ENCODE measurements around the gene MCF2L2. TPM values are rescaled to one million over a fixed set of nuclear protein-coding genes. Genes with fewer than 3 reads are reported as not detected.
"Not testable (repeated sequence)": the region's sequence is repeated elsewhere in the genome, so short reads cannot be mapped to it uniquely, and the experiment has no call there.

The MCF2L2 gene
- total RNA-seq, 1 experiment from 2014 or later: 3.9 TPM

DNA sequence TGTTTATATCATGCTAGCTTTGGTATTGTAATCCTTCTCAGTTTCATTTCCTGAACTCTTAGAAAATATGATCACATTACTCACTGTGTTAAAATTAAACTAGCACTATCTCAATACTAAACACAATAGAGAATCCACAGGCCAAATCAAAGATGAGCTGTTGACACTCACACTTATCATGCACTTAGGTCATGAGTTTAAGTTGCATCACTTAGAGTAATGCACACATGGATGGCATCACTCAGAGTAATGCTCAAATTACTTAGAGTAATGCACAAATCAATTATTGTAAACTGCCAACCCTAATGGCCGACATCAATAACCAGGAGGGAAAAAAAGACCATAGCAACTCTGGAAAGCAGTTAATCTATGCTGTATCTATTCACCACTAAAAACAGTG, 40.0 kb upstream of the MCF2L2 start:
- DNase-seq: no peak
- intact Hi-C loops (cut with micrococcal nuclease; ENCODE audit: unreplicated experiment): loop anchor here (5.0 kb wide), 1 partner anchor 169 kb away; the partner anchor contains the start of gene KLHL24
- Mint-ChIP-seq H3K4me1 (ENCODE audit: low read depth, unreplicated experiment) (peaks cover 14% of the 10 kb centered on the region), H3K36me3 (ENCODE audit: insufficient read depth, unreplicated experiment) (peaks cover 6% of the 10 kb centered on the region), H3K4me3 (ENCODE audit: unreplicated experiment) (no peak overlapping the region), H3K27ac (ENCODE audit: unreplicated experiment) (no peak overlapping the region), H3K27me3 (ENCODE audit: insufficient read depth, unreplicated experiment) (no peaks in the 10 kb centered on the region), H3K9me3 (ENCODE audit: unreplicated experiment) (peaks cover 10% of the 10 kb centered on the region)
- no TSS peak for BruUV-seq (replicated peaks)
- CTCF ChIA-PET: no interaction called here
- TF ChIP-seq, protein P1, sequence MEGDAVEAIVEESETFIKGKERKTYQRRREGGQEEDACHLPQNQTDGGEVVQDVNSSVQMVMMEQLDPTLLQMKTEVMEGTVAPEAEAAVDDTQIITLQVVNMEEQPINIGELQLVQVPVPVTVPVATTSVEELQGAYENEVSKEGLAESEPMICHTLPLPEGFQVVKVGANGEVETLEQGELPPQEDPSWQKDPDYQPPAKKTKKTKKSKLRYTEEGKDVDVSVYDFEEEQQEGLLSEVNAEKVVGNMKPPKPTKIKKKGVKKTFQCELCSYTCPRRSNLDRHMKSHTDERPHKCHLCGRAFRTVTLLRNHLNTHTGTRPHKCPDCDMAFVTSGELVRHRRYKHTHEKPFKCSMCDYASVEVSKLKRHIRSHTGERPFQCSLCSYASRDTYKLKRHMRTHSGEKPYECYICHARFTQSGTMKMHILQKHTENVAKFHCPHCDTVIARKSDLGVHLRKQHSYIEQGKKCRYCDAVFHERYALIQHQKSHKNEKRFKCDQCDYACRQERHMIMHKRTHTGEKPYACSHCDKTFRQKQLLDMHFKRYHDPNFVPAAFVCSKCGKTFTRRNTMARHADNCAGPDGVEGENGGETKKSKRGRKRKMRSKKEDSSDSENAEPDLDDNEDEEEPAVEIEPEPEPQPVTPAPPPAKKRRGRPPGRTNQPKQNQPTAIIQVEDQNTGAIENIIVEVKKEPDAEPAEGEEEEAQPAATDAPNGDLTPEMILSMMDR (IDR thresholded peaks at IDR 0.05; ENCODE audit: insufficient read depth in 1 of 2, low read depth in 1 of 2, low read length in 1 of 2, severe bottlenecking in 1 of 2, unreplicated experiment in 1 of 2): no peak
- Histone ChIP-seq H3K9me3 (no peaks in the 10 kb centered on the region), H3K27me3 (replicated peaks; ENCODE audit: control insufficient read depth, insufficient read depth, low read length) (no peaks in the 10 kb centered on the region), H3K4me1 (peaks cover 21% of the 10 kb centered on the region; the same call in 1 of the 2 replicates), H3K36me3 (ENCODE audit: control insufficient read depth, insufficient read depth, low read length) (no peaks in the 10 kb centered on the region), H3K4me3 (ENCODE audit: low read depth, low read length) (no peak overlapping the region)
- POLR2A ChIA-PET: no interaction called here

DNA sequence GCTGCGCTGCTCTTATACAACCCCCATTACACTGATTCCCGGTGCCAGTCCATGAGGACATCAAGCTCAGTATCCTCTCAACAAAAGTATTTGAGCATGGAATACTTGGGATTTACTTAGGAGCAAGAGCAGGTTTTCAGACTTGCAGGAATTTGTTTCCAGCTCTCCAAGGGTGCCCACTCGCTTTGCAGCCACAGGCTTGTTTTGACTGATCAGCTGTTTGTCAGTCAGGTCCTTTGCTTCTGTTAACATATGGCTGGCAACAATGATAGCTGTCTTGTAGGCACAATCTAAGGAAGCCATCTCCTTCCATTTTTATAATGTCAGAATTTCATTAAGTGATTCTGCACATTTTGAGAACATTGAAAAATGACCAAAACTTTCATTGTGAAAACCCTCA, 38.2 kb upstream of the MCF2L2 start:
- Mint-ChIP-seq H3K4me1 (ENCODE audit: low read depth, unreplicated experiment) (peaks cover 21% of the 10 kb centered on the region), H3K4me3 (ENCODE audit: unreplicated experiment) (no peak overlapping the region), H3K9me3 (ENCODE audit: unreplicated experiment) (peaks cover 10% of the 10 kb centered on the region), H3K36me3 (ENCODE audit: insufficient read depth, unreplicated experiment) (peaks cover 6% of the 10 kb centered on the region), H3K27me3 (ENCODE audit: insufficient read depth, unreplicated experiment) (no peaks in the 10 kb centered on the region), H3K27ac (ENCODE audit: unreplicated experiment) (no peak overlapping the region)
- TF ChIP-seq, protein P1 (IDR thresholded peaks at IDR 0.05; ENCODE audit: insufficient read depth in 1 of 2, low read depth in 1 of 2, low read length in 1 of 2, severe bottlenecking in 1 of 2, unreplicated experiment in 1 of 2): no peak
- ChIA-PET POLR2A (no interaction called here), CTCF (no interaction called here)
- no peak for DNase-seq
- Histone ChIP-seq H3K27me3 (replicated peaks; ENCODE audit: control insufficient read depth, insufficient read depth, low read length) (no peaks in the 10 kb centered on the region), H3K4me3 (ENCODE audit: low read depth, low read length) (no peak overlapping the region), H3K9me3 (no peaks in the 10 kb centered on the region), H3K4me1 (peaks cover 21% of the 10 kb centered on the region; the same call in 1 of the 2 replicates), H3K36me3 (ENCODE audit: control insufficient read depth, insufficient read depth, low read length) (no peaks in the 10 kb centered on the region)
- intact Hi-C loops (cut with micrococcal nuclease; ENCODE audit: unreplicated experiment): loop anchor here (5.0 kb wide), 1 partner anchor 171 kb away; the partner anchor contains the start of gene KLHL24
- BruUV-seq (replicated peaks): no TSS peak

DNA sequence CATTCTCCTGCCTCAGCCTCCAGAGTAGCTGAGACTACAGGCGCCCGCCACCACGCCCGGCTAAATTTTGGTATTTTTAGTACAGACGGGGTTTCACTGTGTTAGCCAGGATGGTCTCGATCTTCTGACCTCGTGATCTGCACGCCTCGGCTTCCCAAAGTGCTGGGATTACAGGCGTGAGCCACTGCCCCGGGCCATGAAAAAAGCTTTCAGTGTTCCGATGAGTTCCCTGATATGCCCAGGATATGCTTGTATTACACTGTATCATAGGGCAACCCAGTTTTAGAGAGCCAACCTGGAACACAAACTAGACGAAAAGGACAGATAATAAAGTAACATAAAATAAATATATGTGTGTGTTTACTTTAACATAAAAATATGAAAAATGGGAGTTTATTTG, 37.3 kb upstream of the MCF2L2 start:
- CTCF ChIA-PET; H3K27ac Mint-ChIP-seq (ENCODE audit: unreplicated experiment); POLR2A ChIA-PET; H3K27me3 ChIP-seq (replicated peaks; ENCODE audit: control insufficient read depth, insufficient read depth, low read length); BruUV-seq (replicated peaks); H3K4me3 Mint-ChIP-seq (ENCODE audit: unreplicated experiment); DNase-seq; H3K36me3 ChIP-seq (ENCODE audit: control insufficient read depth, insufficient read depth, low read length); H3K27me3 Mint-ChIP-seq (ENCODE audit: insufficient read depth, unreplicated experiment); H3K36me3 Mint-ChIP-seq (ENCODE audit: insufficient read depth, unreplicated experiment); H3K9me3 ChIP-seq; H3K4me3 ChIP-seq (ENCODE audit: low read depth, low read length): not testable (repeated sequence)
- peaks cover 11% of the 10 kb centered on the region for H3K9me3 Mint-ChIP-seq (ENCODE audit: unreplicated experiment)
- peaks cover 21% of the 10 kb centered on the region for H3K4me1 Mint-ChIP-seq (ENCODE audit: low read depth, unreplicated experiment)
- intact Hi-C loops (cut with micrococcal nuclease; ENCODE audit: unreplicated experiment): loop anchor here (5.0 kb wide), 1 partner anchor 172 kb away; the partner anchor contains the start of gene KLHL24
- peaks cover 21% of the 10 kb centered on the region; the same call in 1 of the 2 replicates for H3K4me1 ChIP-seq

Data from Caco-2 (cell line).